ENCODE data around the gene CHST11.

CHST11 gene

GRCh38 chr12:104659058-104659457 is 202.3 kb downstream of the CHST11 start:
- Histone ChIP-seq H3K9me3 (ENCODE audit: control insufficient read depth, low read length) (no peaks in the 10 kb centered on the region), H3K27me3 (ENCODE audit: control insufficient read depth, insufficient read depth, low read length) (peaks cover 32% of the 10 kb centered on the region), H3K4me3 (ENCODE audit: low read length) (no peak overlapping the region), H3K9ac (ENCODE audit: low read length) (no peak overlapping the region), H3K4me1 (ENCODE audit: control insufficient read depth, insufficient read depth, low read length) (peaks cover 15% of the 10 kb centered on the region), H3K36me3 (ENCODE audit: control insufficient read depth, insufficient read depth, low read length) (no peaks in the 10 kb centered on the region)

GRCh38 chr12:104662203-104662602 is 205.5 kb downstream of the CHST11 start:
- no peaks in the 10 kb centered on the region for H3K9me3 ChIP-seq (ENCODE audit: control insufficient read depth, low read length)
- H3K9ac ChIP-seq (ENCODE audit: low read length): no peak overlapping the region
- no peak overlapping the region for H3K4me3 ChIP-seq (ENCODE audit: low read length)
- H3K4me1 ChIP-seq (ENCODE audit: control insufficient read depth, insufficient read depth, low read length): peaks cover 15% of the 10 kb centered on the region
- H3K36me3 ChIP-seq (ENCODE audit: control insufficient read depth, insufficient read depth, low read length): no peaks in the 10 kb centered on the region
- H3K27me3 ChIP-seq (ENCODE audit: control insufficient read depth, insufficient read depth, low read length): peaks cover 22% of the 10 kb centered on the region

GRCh38 chr12:104662908-104663307 is 206.2 kb downstream of the CHST11 start:
- Histone ChIP-seq H3K9me3 (ENCODE audit: control insufficient read depth, low read length) (no peaks in the 10 kb centered on the region), H3K4me3 (ENCODE audit: low read length) (no peak overlapping the region), H3K27me3 (ENCODE audit: control insufficient read depth, insufficient read depth, low read length) (peaks cover 22% of the 10 kb centered on the region)

GRCh38 chr12:104664351-104664750 is 207.6 kb downstream of the CHST11 start:
- Histone ChIP-seq H3K4me1 (ENCODE audit: control insufficient read depth, insufficient read depth, low read length) (peaks cover 27% of the 10 kb centered on the region), H3K4me3 (ENCODE audit: low read length) (no peak overlapping the region), H3K9ac (ENCODE audit: low read length) (no peak overlapping the region), H3K27me3 (ENCODE audit: control insufficient read depth, insufficient read depth, low read length) (peaks cover 27% of the 10 kb centered on the region), H3K36me3 (ENCODE audit: control insufficient read depth, insufficient read depth, low read length) (no peaks in the 10 kb centered on the region), H3K9me3 (ENCODE audit: control insufficient read depth, low read length) (no peaks in the 10 kb centered on the region)

More at GRCh38 chr12:104662908-104663307, 206.2 kb downstream of the CHST11 start:
- Histone ChIP-seq H3K9ac (ENCODE audit: low read length) (no peak overlapping the region), H3K4me1 (ENCODE audit: control insufficient read depth, insufficient read depth, low read length) (peaks cover 15% of the 10 kb centered on the region), H3K36me3 (ENCODE audit: control insufficient read depth, insufficient read depth, low read length) (no peaks in the 10 kb centered on the region)

- Histone ChIP-seq H3K36me3 (ENCODE audit: control insufficient read depth, insufficient read depth, low read length) (no peaks in the 10 kb centered on the region), H3K27me3 (ENCODE audit: control insufficient read depth, insufficient read depth, low read length) (peaks cover 31% of the 10 kb centered on the region), H3K4me1 (ENCODE audit: control insufficient read depth, insufficient read depth, low read length) (peaks cover 36% of the 10 kb centered on the region), H3K4me3 (ENCODE audit: low read length) (no peak overlapping the region), H3K9me3 (ENCODE audit: control insufficient read depth, low read length) (no peaks in the 10 kb centered on the region), H3K9ac (ENCODE audit: low read length) (no peak overlapping the region)
These were observed 208.5 kb downstream of the CHST11 start for GRCh38 chr12:104665296-104665695.

- H3K9ac ChIP-seq (ENCODE audit: low read length): no peak overlapping the region
- peaks cover 47% of the 10 kb centered on the region for H3K4me1 ChIP-seq (ENCODE audit: control insufficient read depth, insufficient read depth, low read length)
- no peaks in the 10 kb centered on the region for H3K9me3 ChIP-seq (ENCODE audit: control insufficient read depth, low read length)
- no peak overlapping the region for H3K4me3 ChIP-seq (ENCODE audit: low read length)
- H3K27me3 ChIP-seq (ENCODE audit: control insufficient read depth, insufficient read depth, low read length): peaks cover 21% of the 10 kb centered on the region
- no peaks in the 10 kb centered on the region for H3K36me3 ChIP-seq (ENCODE audit: control insufficient read depth, insufficient read depth, low read length)
These were observed 210.4 kb downstream of the CHST11 start for GRCh38 chr12:104667139-104667538.

- H3K4me1 ChIP-seq (ENCODE audit: control insufficient read depth, insufficient read depth, low read length): peaks cover 46% of the 10 kb centered on the region
- H3K4me3 ChIP-seq (ENCODE audit: low read length): no peak overlapping the region
- no peak overlapping the region for H3K9ac ChIP-seq (ENCODE audit: low read length)
- peaks cover 23% of the 10 kb centered on the region for H3K27me3 ChIP-seq (ENCODE audit: control insufficient read depth, insufficient read depth, low read length)
- H3K36me3 ChIP-seq (ENCODE audit: control insufficient read depth, insufficient read depth, low read length): no peaks in the 10 kb centered on the region
- H3K9me3 ChIP-seq (ENCODE audit: control insufficient read depth, low read length): no peaks in the 10 kb centered on the region
These were observed 211.5 kb downstream of the CHST11 start for GRCh38 chr12:104668274-104668718.

- no peak overlapping the region for H3K4me3 ChIP-seq (ENCODE audit: low read length)
- H3K9me3 ChIP-seq (ENCODE audit: control insufficient read depth, low read length): no peaks in the 10 kb centered on the region
- peak overlapping the region; percentile 3 for H3K9ac ChIP-seq (ENCODE audit: low read length)
- peaks cover 46% of the 10 kb centered on the region for H3K4me1 ChIP-seq (ENCODE audit: control insufficient read depth, insufficient read depth, low read length)
- peaks cover 23% of the 10 kb centered on the region for H3K27me3 ChIP-seq (ENCODE audit: control insufficient read depth, insufficient read depth, low read length)
- H3K36me3 ChIP-seq (ENCODE audit: control insufficient read depth, insufficient read depth, low read length): no peaks in the 10 kb centered on the region
These were observed 212.5 kb downstream of the CHST11 start for GRCh38 chr12:104669089-104669721.

GRCh38 chr12:104669851-104670337 is 213.1 kb downstream of the CHST11 start:
- no peak overlapping the region for H3K9ac ChIP-seq (ENCODE audit: low read length)
- H3K4me1 ChIP-seq (ENCODE audit: control insufficient read depth, insufficient read depth, low read length): peaks cover 46% of the 10 kb centered on the region
- H3K27me3 ChIP-seq (ENCODE audit: control insufficient read depth, insufficient read depth, low read length): peaks cover 23% of the 10 kb centered on the region
- no peak overlapping the region for H3K4me3 ChIP-seq (ENCODE audit: low read length)
- H3K36me3 ChIP-seq (ENCODE audit: control insufficient read depth, insufficient read depth, low read length): no peaks in the 10 kb centered on the region
- no peaks in the 10 kb centered on the region for H3K9me3 ChIP-seq (ENCODE audit: control insufficient read depth, low read length)

GRCh38 chr12:104670439-104671408 is 214.0 kb downstream of the CHST11 start:
- Histone ChIP-seq H3K9me3 (ENCODE audit: control insufficient read depth, low read length) (no peaks in the 10 kb centered on the region), H3K4me3 (ENCODE audit: low read length) (no peak overlapping the region), H3K36me3 (ENCODE audit: control insufficient read depth, insufficient read depth, low read length) (no peaks in the 10 kb centered on the region), H3K9ac (ENCODE audit: low read length) (no peak overlapping the region), H3K4me1 (ENCODE audit: control insufficient read depth, insufficient read depth, low read length) (peaks cover 46% of the 10 kb centered on the region), H3K27me3 (ENCODE audit: control insufficient read depth, insufficient read depth, low read length) (peaks cover 23% of the 10 kb centered on the region)

- H3K9ac ChIP-seq (ENCODE audit: low read length): no peak overlapping the region
- H3K4me1 ChIP-seq (ENCODE audit: control insufficient read depth, insufficient read depth, low read length): peaks cover 46% of the 10 kb centered on the region
- no peak overlapping the region for H3K4me3 ChIP-seq (ENCODE audit: low read length)
- H3K36me3 ChIP-seq (ENCODE audit: control insufficient read depth, insufficient read depth, low read length): no peaks in the 10 kb centered on the region
- H3K9me3 ChIP-seq (ENCODE audit: control insufficient read depth, low read length): no peaks in the 10 kb centered on the region
- H3K27me3 ChIP-seq (ENCODE audit: control insufficient read depth, insufficient read depth, low read length): peaks cover 23% of the 10 kb centered on the region
These were observed 214.8 kb downstream of the CHST11 start for GRCh38 chr12:104671409-104672095.
